G401.6 (cell line): ENCODE results near the gene NKX6-2.

ENCODE experiments used
- FAIRE-seq: peaks from 2 replicates; lab custom pipeline; 2012; peaks lifted over from hg19 to GRCh38; lab: Jason Lieb, UNC

NKX6-2 gene

GRCh38 chr10:132735341-132735775, 50.6 kb downstream of the NKX6-2 start:
- FAIRE-seq = no peak

GRCh38 chr10:132733926-132734325, 52.0 kb downstream of the NKX6-2 start:
- FAIRE-seq = no peak
